B cell (primary cell): ENCODE results near the gene RTN4RL1. TPM values are rescaled to one million over a fixed set of nuclear protein-coding genes. Genes with fewer than 3 reads are reported as not detected.

ENCODE experiments used
- ATAC-seq: fragments of 200-7000 bp; cut with Tn5 transposase; one replicate; pipeline ENCODE4 v1.10.0; 2021; ENCODE audit warnings: low read depth, mild to moderate bottlenecking, moderate number of reproducible peaks, moderate library complexity
- CTCF ChIA-PET: fragments of 350-600 bp; sonication (Branson Sonifier 250); formaldehyde crosslinking; loops from one replicate; lab custom pipeline; 2021; ENCODE audit warnings: antibody characterized with exemption, inconsistent platforms; lab: Charles Lee
- POLR2A ChIA-PET: fragments of 350-600 bp; sonication (Branson Sonifier 250); formaldehyde crosslinking; loops from one replicate; lab custom pipeline; 2021; ENCODE audit warnings: antibody characterized with exemption; lab: Charles Lee
- DNase-seq: peaks from one replicate; pipeline ENCODE4 v3.0.0; 2013
- H2AFZ ChIP-seq: 2 replicates; pipeline ENCODE4 v1.6.1; 2012; ENCODE audit warnings: mild to moderate bottlenecking, low read depth, low read length; ENCODE audit not compliant: insufficient read depth, poor library complexity, severe bottlenecking
- H3K27ac ChIP-seq, 2 donors: 1 replicate in 1 of 2; 2 replicates in 1 of 2; pipeline ENCODE4 v1.5.1; 2012 to 2013; ENCODE audit warnings: low read length in 2 of 2, mild to moderate bottlenecking in 2 of 2, moderate library complexity in 1 of 2
- H3K27me3 ChIP-seq, 4 experiments: fragments of 200-600 bp in 1 of 4; sonication (generic) in 1 of 4; replicated peaks in 1 of 4; 1 replicate in 2 of 4; 2 replicates in 2 of 4; pipeline versions ENCODE4 v1.6.1 to v1.7.0; 2013 to 2016; ENCODE audit warnings: low read length in 3 of 4, mild to moderate bottlenecking in 2 of 4, mixed read lengths in 1 of 4, moderate library complexity in 1 of 4; ENCODE audit not compliant: insufficient read depth in 4 of 4, control insufficient read depth in 3 of 4; ENCODE audit errors: control extremely low read depth in 1 of 4
- H3K36me3 ChIP-seq, 2 experiments: replicated peaks in 1 of 2; 1 replicate in 1 of 2; 2 replicates in 1 of 2; pipeline versions ENCODE4 v1.6.1 to v1.7.1; 2013; ENCODE audit warnings: low read length in 1 of 2; ENCODE audit not compliant: insufficient read depth in 2 of 2, control insufficient read depth in 1 of 2; ENCODE audit errors: control extremely low read depth in 1 of 2, extremely low read depth in 1 of 2
- H3K4me1 ChIP-seq, 2 donors: fragments of 200-600 bp in 1 of 2; sonication (generic) in 1 of 2; 1 replicate in 1 of 2; 2 replicates in 1 of 2; pipeline versions ENCODE4 v1.5.1 to v1.6.1; 2013 to 2017; ENCODE audit warnings: low read length in 2 of 2; ENCODE audit not compliant: control insufficient read depth in 2 of 2, insufficient read depth in 2 of 2
- H3K4me2 ChIP-seq: replicated peaks from 2 replicates; pipeline ENCODE3; 2012; ENCODE audit warnings: mild to moderate bottlenecking, low read depth, low read length; ENCODE audit not compliant: poor library complexity, severe bottlenecking
- H3K4me3 ChIP-seq, 5 experiments: fragments of 200-600 bp in 1 of 5; sonication (generic) in 1 of 5; 1 replicate in 3 of 5; 2 replicates in 2 of 5; pipeline versions ENCODE4 v1.5.1 to v1.7.0; 2011 to 2016; ENCODE audit warnings: low read length in 4 of 5, mild to moderate bottlenecking in 4 of 5, low read depth in 2 of 5, control low read depth in 1 of 5, moderate library complexity in 1 of 5; ENCODE audit not compliant: insufficient read depth in 1 of 5; ENCODE audit errors: control extremely low read depth in 1 of 5, extremely low read depth in 1 of 5
- H3K79me2 ChIP-seq: fragments of 200-600 bp; sonication (generic); one replicate; pipeline ENCODE4 v1.6.0; 2016; ENCODE audit warnings: low read length; ENCODE audit not compliant: control insufficient read depth, insufficient read depth
- H3K9ac ChIP-seq: fragments of 200-600 bp; sonication (generic); 2 replicates; pipeline ENCODE4 v1.6.1; 2017; ENCODE audit warnings: mild to moderate bottlenecking, low read length, moderate library complexity
- H3K9me3 ChIP-seq, 3 donors: one replicate each; pipeline versions ENCODE4 v1.6.1 to v1.7.1; 2013; ENCODE audit warnings: low read length in 2 of 3; ENCODE audit not compliant: control insufficient read depth in 2 of 3, insufficient read depth in 1 of 3; ENCODE audit errors: control extremely low read depth in 1 of 3
- H4K20me1 ChIP-seq: 2 replicates; pipeline ENCODE4 v1.6.0; 2012; ENCODE audit warnings: mild to moderate bottlenecking, low read length; ENCODE audit not compliant: insufficient read depth, control insufficient read depth, poor library complexity, severe bottlenecking
- H3K27ac Mint-ChIP-seq: one replicate; pipeline ENCODE4 v1.8.0; 2021; ENCODE audit warnings: mixed read lengths
- H3K27me3 Mint-ChIP-seq: one replicate; pipeline ENCODE4 v1.8.0; 2021; ENCODE audit warnings: mixed read lengths
- H3K4me1 Mint-ChIP-seq: one replicate; pipeline ENCODE4 v1.8.0; 2021; ENCODE audit warnings: mixed read lengths
- H3K4me3 Mint-ChIP-seq: one replicate; pipeline ENCODE4 v1.8.0; 2021; ENCODE audit warnings: mixed read lengths
- H3K9me3 Mint-ChIP-seq: one replicate; pipeline ENCODE4 v1.8.0; 2022; ENCODE audit warnings: mixed read lengths; ENCODE audit not compliant: insufficient read depth
- EZH2 ChIP-seq: IDR thresholded peaks from 2 replicates; pipeline ENCODE4 v1.6.1; 2012; ENCODE audit warnings: borderline replicate concordance, low read depth, mild to moderate bottlenecking, moderate library complexity, low read length; ENCODE audit not compliant: insufficient read depth, poor library complexity, severe bottlenecking
- WGBS: methylation state at CpG from one replicate; pipeline ENCODE4 v1.1.5; 2013; ENCODE audit warnings: missing lambda C conversion rate; ENCODE audit not compliant: insufficient coverage; 5-methylcytosine and 5-hydroxymethylcytosine counted together
- intact Hi-C: fragments of 100-400 bp; cut with micrococcal nuclease; formaldehyde crosslinking; loops from one replicate; pipeline ENCODE4 v1.10.0; 2022
- polyA plus RNA-seq: library from polyadenylated mRNA; depleted of rRNA; stranded (reverse); fragments of >200 nt; gene quantifications from 2 replicates; pipeline ENCODE4 v1.2.3, GENCODE V29; 2012
- total RNA-seq, 2 donors: library from RNA; stranded (reverse); fragments of 120-200 nt in 1 of 2; gene quantifications; 1 replicate in 1 of 2; 2 replicates in 1 of 2; pipeline versions ENCODE4 v1.2.3 to v1.2.4, GENCODE V29; 2013 to 2022
- TF ChIP-seq, protein P1 (sequence below): fragments of 200-600 bp; IDR thresholded peaks from one replicate; pipeline ENCODE4 v1.8.0; 2022; ENCODE audit warnings: antibody characterized with exemption, mild to moderate bottlenecking

Gene RTN4RL1
- total and polyA plus RNA-seq, 2 donors (not counting 1 experiment from before 2014, with no cell fraction given): 0.03 to 0.07 TPM

DNA sequence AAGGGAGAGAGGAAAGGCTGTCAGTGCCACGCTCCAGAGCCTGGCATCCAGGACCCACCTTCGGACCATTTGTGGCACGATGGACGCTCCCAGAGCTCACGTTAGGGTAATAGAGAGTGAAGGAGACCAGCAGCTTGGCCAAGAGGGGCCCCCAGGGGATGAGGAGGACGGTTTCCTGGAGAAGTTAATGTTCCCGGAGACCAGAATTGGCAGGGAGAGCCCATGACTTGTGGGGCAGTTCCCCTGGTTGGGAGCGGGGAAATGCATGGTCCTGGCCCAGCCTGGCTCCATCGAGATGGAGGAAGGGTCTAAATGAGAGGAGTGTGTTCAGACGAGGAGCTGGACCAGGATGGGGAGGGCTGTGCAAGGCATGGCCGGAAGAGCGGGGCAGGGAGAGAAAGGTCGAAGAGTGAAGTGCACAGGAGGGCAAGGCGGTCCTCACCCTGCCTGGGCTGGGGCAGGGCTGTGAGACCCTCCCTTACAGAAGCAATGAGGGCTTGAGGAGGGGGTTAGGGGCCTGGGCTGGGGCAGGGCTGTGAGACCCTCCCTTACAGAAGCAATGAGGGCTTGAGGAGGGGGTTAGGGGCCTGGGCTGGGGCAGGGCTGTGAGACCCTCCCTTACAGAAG, 26.9 kb upstream of the RTN4RL1 start:
- Mint-ChIP-seq H3K4me1 (peaks cover 36% of the 10 kb centered on the region), H3K27me3 (peaks cover 11% of the 10 kb centered on the region), H3K4me3 (peak overlapping the region; percentile 59), H3K27ac (peak overlapping the region; percentile 8), H3K9me3 (no peaks in the 10 kb centered on the region)
- Histone ChIP-seq H3K27ac (no peak overlapping the region), H3K36me3 (no peaks in the 10 kb centered on the region), H3K9ac (no peak overlapping the region), H3K79me2 (no peaks in the 10 kb centered on the region), H2AFZ (no peak overlapping the region), H4K20me1 (peaks cover 31% of the 10 kb centered on the region), H3K9me3 (peaks cover 0 to 13% (median 0%) of the 10 kb centered on the region in 3 donors), H3K4me1 (peaks cover 50 to 68% of the 10 kb centered on the region in 2 donors), H3K27me3 (peaks cover 0 to 68% (median 20%) of the 10 kb centered on the region in 4 experiments), H3K4me2 (no peak overlapping the region), H3K4me3 (no peak overlapping the region)
- ChIA-PET POLR2A (no interaction called here), CTCF (interaction anchor here (0.9 to 2.7 kb wide), 3 partner anchors 192 to 302 kb away, joined by 3 to 28 read pairs (median 3); no protein-coding TSS in a partner anchor)
- 38% methylated on average over 12 of the region's 14 CpGs for WGBS
- intact Hi-C loops: loop anchor here (5.0 to 10.0 kb wide), 2 partner anchors 147 to 285 kb away; partner anchors contain the start of genes SGSM2 and TSR1
- TF ChIP-seq, protein P1, sequence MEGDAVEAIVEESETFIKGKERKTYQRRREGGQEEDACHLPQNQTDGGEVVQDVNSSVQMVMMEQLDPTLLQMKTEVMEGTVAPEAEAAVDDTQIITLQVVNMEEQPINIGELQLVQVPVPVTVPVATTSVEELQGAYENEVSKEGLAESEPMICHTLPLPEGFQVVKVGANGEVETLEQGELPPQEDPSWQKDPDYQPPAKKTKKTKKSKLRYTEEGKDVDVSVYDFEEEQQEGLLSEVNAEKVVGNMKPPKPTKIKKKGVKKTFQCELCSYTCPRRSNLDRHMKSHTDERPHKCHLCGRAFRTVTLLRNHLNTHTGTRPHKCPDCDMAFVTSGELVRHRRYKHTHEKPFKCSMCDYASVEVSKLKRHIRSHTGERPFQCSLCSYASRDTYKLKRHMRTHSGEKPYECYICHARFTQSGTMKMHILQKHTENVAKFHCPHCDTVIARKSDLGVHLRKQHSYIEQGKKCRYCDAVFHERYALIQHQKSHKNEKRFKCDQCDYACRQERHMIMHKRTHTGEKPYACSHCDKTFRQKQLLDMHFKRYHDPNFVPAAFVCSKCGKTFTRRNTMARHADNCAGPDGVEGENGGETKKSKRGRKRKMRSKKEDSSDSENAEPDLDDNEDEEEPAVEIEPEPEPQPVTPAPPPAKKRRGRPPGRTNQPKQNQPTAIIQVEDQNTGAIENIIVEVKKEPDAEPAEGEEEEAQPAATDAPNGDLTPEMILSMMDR: no peak
- TF ChIP-seq EZH2: no peak
- ATAC-seq (no peak), DNase-seq (no peak)
